ENCODE results near the gene CHRDL2.

The CHRDL2 gene

DNA sequence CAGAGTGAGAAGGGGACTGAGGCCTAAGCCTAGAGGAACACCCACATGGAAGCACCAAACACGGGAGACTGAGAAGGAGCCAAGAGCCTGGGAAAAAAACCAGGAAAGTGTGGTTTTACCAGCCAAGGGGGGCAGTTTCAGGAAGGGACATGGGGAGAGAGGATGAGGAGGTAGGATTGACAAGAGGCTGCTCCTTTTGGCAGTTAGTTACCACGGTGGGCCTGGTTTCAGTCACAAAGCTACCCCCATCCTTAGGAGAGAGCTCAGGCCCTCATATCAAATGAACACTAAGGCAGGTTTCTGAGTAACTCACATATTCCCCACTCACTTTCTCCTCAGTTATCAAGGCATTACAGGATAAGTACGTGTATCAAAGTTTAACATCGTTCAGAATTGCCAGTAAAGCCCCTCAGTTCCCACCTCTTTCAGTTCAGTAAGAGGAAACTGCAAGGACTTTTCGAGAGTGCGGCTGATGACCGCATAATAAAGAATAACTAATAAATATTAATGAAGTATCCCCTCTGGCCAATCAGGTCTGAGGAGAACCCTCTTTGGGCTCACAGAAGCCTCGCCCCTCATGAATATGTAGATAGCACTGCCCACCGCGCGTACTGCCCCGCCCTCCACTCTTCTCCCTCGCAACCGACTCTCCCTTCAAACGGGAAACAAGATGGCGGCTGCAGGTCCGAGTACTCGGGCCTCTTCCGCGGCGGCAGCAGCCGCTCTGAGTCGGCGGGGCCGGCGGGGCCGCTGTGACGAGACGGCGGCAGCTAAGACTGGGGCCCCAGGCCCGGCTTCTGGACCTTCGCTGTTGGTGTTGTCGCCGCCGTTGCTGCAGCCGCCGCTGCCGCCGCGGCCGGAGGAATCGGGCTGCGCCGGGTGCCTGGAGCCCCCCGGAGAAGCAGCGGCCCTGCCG, 17.2 kb upstream of the CHRDL2 start, which contains the start of gene RNF169:
Gene RNF169, plus strand, starts transcription at position 639 of the 916 bp plus-strand sequence. Its CDS starts 32 bp downstream, at position 671.
- DNase-seq, result peak; percentile 97

- DNase-seq, result no peak
Measured at GRCh38 chr11:74746868-74747267, 15.6 kb upstream of the CHRDL2 start.

DNA sequence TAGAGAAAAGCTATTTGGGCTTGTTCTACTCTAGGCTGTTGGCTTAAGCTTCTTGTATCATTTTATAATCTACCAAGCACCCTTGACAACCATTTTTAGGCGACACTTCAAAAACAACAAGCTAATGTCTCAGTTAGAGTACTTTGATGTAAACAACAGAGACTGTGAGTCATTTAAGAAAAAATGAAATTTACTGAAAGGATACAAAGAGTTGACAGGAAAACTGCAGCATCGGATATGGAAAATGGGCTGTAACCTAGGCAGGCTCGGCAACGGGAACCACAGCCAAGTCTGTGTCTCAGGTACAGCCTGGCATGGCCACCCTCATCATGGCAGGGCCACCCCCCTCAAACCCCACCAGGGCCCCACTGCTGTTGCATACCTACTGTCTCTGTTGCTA, 13.1 kb upstream of the CHRDL2 start:
- no peak for DNase-seq

GRCh38 chr11:74743640-74744039, 12.4 kb upstream of the CHRDL2 start:
- DNase-seq, result no peak

- no peak for DNase-seq
Measured at GRCh38 chr11:74742070-74742469, 10.8 kb upstream of the CHRDL2 start.

DNA sequence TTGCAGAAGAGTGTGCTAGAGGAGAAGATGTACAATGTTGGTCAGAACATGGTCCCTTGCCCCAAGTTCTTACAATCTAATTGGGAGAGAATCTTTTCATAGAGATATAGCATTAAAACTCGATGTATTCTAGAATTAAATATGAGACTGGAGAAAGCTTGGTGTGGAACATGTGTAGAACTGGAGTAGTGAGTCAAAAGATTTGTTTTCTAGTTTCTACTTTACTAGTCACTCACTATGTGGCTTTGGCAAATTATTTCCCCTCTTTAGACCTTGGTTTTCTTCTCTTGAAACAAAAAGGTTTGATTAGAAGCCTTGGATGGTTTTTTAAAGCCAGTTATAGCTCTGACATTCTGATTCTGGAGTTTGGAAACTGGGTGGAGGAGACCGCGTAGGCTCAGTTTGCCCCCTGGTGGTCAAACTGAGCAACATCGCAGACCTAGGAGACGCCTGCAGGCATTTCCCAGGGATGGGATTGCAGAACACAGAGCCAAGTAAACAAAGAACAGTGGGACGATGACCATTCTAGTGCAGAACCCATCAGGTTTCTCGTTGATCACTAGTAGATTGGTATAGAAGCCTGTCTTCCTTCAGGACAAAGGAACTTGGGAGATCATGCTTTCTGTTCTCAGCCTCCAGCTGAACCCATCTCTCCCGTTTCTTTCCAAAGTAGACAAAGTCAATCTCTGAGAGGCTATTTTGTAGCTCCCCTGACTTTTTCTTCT, 8.5 kb upstream of the CHRDL2 start:
- DNase-seq, result peak; percentile 65

GRCh38 chr11:74736031-74736430, 4.8 kb upstream of the CHRDL2 start:
- DNase-seq, result no peak

GRCh38 chr11:74735365-74735928, 4.2 kb upstream of the CHRDL2 start:
- no peak for DNase-seq

- peak; percentile 46 for DNase-seq
Measured at GRCh38 chr11:74734559-74734925, 3.3 kb upstream of the CHRDL2 start.

- no peak for DNase-seq
Measured at GRCh38 chr11:74730571-74731260, 510 bp downstream of the CHRDL2 start.

DNA sequence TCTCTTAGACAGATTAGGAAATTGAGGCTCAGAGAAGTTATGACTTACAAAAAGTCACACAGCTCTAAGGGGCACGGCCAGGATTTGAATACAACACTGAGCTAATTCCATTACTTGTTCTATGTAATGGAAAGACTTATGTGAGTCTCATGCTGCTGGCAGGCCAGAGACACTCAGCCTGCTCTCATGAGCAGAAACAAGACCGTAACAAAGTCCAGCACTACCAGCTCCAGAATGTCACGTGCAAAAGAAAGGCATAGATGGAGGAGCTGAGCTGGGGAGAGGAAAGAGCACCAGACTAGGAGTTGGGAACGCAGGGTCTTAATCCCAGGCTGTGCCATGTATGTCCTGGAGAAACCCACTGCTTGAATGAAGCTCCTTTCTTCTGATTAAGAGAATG, 1.8 kb downstream of the CHRDL2 start:
- no peak for DNase-seq

DNA sequence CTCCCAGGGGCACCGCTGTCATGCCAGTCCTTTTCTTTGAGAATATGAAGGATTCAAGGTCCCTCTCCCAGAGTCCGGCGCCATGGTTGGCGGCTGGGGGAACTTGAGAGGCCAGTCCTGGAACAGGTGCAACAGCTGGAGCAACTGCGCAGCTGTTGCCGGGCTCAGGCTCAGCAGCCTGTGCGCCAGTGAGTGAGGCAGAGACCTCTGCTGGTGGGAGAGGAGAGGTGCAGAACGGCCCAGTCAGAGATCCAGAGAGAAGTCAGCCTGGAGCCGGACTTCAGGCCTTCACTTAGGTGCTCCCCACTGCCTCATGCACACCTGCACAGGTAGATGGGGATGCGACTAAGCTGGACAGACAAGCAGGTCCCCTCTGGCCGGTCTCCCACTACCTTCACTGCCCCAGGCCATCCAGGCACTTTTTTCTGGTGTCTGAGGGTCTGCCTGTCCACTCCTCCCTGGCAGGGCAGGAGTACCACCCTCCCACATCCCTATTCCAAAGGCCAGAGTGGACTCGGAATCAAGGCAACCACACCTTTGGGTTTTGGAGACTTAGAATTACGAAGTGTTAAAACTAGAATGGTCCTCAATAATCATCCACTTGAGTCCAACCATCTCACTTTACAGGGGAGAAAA, 4.6 kb downstream of the CHRDL2 start:
- DNase-seq, result peak; percentile 88

- no peak for DNase-seq
Measured at GRCh38 chr11:74725701-74726100, 5.5 kb downstream of the CHRDL2 start.

- DNase-seq, result no peak
Measured at GRCh38 chr11:74723511-74723910, 7.7 kb downstream of the CHRDL2 start.

- DNase-seq, result no peak
Measured at GRCh38 chr11:74721479-74721835, 9.8 kb downstream of the CHRDL2 start.

GRCh38 chr11:74720596-74721478, 10.4 kb downstream of the CHRDL2 start:
- peak; percentile 50 for DNase-seq

DNA sequence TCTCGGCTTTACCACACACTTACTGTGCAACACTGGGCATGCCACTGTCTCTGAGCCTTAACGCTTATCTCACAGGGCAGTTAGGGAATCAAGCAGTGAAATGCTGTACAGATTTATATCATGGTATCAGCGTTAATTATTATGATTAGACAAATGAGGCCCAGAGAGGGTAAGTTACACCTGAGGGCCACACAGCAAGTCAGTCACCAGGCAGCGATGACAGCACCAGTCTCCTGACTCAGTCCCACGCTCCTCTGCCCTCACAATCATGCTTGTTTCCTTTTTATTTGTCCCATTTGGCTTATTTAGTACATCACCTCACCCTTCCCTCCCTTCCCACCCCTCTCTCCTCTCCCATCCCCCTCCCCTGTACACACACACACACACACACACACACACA, 12.2 kb downstream of the CHRDL2 start:
- DNase-seq, result no peak

- DNase-seq, result no peak
Measured at GRCh38 chr11:74717221-74717969, 13.8 kb downstream of the CHRDL2 start.

- no peak for DNase-seq
Measured at GRCh38 chr11:74714904-74715303, 16.3 kb downstream of the CHRDL2 start.

DNA sequence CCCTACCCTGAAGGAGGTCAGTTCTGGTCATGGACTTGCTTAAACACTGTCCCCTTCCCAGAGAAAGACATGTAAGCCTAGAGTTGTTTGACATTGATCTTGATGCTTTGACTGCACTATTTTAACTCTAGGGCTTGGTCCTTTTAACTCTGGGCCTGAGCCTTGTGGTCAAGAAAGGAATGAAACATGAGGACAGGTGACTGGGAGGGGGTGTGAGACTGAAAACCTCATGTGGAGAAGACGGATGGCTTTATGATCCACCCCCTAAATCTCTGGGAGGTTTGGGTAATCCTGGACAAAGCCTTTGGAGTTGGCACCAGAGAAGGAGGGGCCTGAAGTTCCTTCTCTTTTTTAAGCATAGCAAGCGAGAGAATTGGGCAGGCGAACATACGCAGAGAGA, 17.5 kb downstream of the CHRDL2 start:
- DNase-seq, result no peak
